GM04504 (cell line): ENCODE measurements around the gene MMS22L.

Source experiments
- DNase-seq: peaks from one replicate; pipeline ENCODE4 v3.0.0-alpha.2; 2012; ENCODE audit warnings: low read depth

Gene MMS22L

DNA sequence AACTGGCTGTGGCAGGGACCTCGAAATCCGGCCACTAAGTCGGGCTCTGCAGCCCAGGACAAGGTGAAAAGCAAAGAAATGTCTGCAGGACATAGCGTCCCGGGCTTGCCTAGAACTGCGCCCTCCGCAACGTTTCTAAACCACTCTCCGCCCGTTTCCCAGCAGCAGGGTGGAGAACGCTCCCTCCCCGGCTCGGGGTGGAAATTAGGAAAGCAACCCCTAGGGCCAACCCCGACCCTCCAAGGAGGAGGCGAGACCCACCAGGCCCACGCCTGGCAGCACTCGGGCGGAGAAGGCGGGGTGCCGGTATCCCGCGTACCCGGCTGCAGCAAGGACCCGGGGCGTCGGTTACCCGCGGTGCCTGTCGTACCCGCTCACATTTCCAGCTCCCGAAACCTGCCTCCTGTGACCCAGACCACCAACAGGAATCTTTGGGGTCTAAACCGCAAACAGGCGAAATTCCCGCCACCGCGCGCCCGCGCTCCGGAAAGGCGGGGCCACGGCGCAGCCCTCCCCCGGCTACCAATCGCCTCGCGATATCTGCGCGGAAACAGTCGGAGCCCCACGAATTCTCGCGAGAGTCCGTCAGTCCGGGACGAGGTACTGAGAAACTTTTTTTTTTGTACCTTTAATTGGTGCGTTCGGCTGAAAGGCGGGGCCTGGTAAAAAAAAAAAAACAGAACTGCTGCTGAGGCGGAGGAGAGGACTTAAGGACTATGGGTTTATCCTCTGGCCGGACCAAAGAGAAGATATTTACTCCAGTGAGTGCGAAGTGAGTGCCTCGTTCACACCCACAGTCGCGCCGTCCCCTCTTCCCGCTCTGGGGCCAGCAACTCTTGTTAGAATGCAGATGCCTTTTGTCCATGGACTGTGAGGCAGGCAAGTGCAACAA lies at the start of gene MMS22L:
Gene MMS22L (minus strand): TSS at position 491 of the 892 bp plus-strand sequence. CDS start 739 bp downstream, outside the sequence.
- DNase-seq: peak; percentile 90

GRCh38 chr6:97322811-97323210 lies 39.8 kb upstream of the MMS22L start:
- DNase-seq: peak; percentile 36

DNA sequence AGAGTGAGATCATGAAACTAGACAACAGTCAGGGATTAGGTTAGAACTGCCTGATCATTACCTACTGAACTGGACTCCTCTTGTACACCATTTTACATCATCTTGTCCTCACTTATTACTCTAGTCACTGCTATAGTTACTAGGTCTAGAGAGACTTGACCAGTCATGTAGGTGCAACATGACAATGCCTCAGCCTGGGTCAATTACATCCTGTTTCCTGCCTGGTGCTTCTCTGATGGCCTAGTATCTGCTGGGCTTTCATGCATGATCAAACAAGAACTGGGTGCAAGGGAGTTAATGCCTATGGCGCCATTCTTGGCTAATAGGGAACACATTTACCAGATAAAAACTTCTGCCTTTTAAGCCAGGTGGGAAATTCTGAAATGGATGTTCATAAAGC lies 39.2 kb upstream of the MMS22L start:
- no peak for DNase-seq

DNA sequence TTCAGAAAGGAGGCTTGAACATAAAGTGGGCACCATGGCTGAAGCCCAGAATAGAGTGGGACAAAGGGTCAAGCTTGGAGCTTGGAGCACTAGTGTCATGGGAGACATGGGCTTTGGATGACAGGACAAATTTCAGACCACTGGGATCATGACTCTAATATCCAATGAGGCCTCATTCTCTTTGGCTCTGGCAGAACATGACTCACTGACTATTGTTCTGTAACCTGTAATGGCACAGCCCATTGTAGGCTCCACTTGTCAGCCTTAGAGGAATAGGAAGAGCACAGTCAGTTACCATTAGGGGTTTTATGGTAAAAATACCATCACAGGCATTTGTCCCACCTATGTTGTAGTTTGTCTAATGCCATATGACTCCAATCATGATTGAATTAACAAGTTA lies 34.0 kb upstream of the MMS22L start:
- DNase-seq: no peak

DNA sequence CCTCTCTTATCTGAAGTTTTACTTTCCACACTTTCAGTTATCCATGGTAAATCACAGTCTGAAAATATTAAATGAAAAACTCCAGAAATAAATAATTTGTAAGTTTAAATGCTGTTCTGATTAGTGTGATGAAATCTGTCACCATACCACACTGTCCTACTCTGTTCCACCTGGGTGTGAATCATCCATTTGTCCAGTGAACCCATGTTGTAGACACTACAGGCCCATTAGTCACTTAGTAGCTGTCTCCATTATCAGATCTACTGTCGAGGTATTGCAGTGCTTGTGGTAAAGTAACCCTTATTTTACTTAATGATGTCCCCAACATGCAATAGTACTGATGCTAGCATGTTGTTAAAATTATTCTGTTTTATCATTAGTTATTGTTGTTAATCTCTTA lies 29.2 kb upstream of the MMS22L start:
- no peak for DNase-seq

GRCh38 chr6:97306544-97307320 lies 23.7 kb upstream of the MMS22L start:
- DNase-seq: no peak

DNA sequence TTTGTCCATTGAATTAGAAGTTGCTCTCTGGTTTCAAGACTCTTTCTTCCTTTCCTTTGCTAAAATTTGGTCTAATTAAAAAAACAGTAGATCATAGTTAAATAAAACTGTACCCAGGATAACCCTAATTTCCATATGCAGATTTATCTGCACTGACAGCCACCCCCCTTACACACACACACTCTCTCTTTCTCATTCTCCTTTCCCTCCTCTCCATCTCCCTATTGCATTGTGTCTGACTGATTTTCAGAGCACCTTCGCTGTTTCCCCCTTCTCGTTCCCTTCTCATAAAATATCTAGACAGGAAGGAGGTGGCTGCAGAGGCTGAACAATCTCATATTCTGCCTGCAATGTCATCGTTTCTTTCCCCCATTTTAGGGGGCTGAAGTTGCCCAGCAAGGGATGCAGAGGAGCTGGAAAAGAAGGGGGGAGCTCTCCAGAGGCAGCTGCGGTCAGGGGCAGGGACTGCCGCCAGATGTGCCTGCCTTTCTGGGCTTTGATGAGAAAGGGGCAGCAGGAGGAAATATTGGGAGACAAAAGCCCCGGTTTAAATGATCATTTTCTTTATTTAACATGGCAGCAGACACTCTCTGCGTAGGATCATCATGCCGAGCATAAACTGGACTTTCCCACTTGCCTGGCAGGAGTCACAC lies 22.5 kb upstream of the MMS22L start:
- DNase-seq: no peak

- no peak for DNase-seq
Measured at GRCh38 chr6:97304701-97305100, 21.7 kb upstream of the MMS22L start.

GRCh38 chr6:97294451-97294850 lies 11.4 kb upstream of the MMS22L start:
- DNase-seq: peak; percentile 40

DNA sequence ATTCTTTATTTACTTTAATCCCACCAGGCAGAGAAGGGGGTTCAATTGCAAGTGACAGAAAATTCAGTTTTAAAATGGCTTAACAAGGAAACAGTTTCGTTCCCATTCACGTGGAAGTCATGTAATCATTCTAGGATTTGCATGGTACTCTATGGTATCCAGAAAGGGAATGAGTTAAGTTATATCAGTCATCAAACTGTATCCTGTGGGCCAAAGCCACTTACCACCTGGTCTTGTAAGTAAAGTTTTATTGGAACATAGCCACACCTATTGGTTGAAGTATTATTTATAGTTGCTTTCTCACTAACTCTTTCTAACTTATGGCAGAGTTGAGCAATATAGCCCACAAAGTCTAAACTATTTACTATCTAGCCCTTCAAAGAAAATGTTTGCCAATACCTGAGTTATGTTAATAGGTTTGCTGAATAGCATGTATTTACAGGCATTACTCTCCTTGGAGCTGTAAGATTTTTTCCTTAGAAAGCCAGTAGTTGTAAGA lies 10.2 kb upstream of the MMS22L start:
- no peak for DNase-seq

DNA sequence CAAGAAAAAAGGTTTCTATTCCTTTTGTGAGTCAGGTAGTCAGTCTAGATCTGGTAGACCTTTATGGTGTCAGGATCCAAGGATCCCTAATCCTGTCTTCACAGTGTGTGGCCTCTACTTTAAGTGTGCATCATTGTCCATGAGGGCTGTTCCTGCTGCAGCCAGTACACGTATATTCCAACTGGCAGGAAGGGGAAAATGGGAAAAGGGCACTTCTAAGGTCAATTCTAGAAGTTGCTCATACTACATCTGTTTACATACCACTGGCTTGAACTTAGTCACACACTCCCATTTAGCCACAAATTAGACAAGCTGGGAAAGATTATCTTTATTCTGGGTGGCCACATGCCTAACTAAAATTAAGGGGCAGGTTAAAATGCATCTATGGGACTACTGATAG lies 9.7 kb upstream of the MMS22L start:
- no peak for DNase-seq

DNA sequence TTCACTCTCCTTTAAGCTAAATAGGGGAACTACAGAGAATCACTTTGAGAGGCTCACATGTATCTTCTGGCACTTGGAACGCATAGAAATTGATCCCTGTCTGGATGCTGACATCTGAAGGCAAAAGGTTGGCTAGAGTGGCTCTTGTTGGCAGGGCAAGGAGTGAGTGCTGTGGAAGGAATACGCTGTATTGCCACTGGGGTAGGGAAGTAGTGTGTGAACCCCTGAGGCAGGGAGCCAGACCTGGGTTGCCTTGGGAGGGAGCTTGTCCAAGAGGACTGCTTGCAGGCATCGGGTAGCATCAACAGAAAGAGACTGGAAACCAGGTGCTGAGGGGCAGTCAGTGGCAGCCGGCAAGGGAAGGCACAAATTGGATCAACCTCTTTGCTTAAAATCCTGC lies 8.9 kb upstream of the MMS22L start:
- DNase-seq: no peak

DNA sequence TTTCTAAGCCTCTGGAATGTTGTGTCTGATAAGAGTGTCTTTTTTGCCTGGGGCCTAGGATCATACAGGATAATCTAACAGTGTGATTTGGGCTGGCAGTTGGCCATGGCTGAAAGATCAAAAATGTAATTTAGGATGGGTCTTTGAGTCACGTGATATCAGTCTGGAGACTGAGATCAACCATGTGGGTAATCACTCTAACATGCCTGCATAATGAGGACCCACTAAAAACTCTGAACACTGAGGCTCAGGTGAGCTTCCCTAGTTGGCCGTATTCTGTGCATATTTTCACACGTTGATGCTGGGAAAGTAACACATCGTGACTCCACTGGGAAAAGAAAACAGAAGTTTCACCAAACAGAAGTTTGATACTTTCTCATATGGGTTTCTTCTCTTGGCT lies 6.3 kb upstream of the MMS22L start:
- no peak for DNase-seq

GRCh38 chr6:97288188-97288587 lies 5.2 kb upstream of the MMS22L start:
- no peak for DNase-seq

DNA sequence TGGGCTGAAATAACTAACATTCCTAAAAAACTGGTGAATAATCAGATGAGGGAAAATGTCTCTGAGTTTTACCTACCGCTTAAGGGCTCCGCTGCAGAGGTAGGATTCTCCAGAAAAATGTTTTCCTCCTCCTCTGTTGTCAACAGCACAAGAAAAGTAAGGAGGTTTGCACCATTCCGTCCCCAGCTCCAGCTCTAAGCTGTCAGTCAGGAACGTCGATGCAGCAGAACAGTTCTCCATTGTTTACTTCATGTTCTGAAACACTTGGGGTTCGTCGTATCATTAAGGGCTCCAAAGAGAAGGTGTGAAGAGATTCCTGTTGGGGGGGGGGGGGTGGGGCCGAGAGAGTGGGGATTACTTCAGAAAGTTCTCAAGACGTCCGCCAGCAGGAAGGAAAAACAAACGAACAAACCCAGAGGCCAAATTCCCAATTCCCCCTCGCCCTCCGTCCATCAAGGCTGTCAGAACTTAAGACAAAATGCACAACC lies 734 bp downstream of the MMS22L start:
- DNase-seq: no peak

DNA sequence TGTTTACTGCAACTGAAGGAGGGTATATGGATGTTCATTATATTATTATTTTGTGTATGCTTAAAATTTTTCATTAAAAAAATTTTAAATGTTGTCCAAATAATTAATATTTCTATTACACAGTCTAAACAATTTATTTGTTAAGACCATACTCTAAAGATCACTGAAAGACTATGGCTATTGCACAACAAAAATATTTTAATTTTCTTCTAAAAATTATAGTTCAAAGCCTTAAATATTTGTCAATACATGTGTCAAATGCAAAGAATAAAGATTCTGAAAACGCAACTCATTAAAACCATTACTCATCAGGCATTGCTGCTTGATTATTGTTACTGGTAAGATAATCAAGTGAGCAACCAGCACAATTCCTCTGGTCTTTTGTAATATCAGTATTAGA lies 2.2 kb downstream of the MMS22L start:
- no peak for DNase-seq

- no peak for DNase-seq
Measured at GRCh38 chr6:97275804-97276203, 7.2 kb downstream of the MMS22L start.

GRCh38 chr6:97269821-97270220 lies 13.2 kb downstream of the MMS22L start:
- no peak for DNase-seq

GRCh38 chr6:97262676-97263075 lies 20.3 kb downstream of the MMS22L start:
- no peak for DNase-seq

GRCh38 chr6:97246842-97247241 lies 36.2 kb downstream of the MMS22L start:
- DNase-seq: no peak

- peak; percentile 11 for DNase-seq
Measured at GRCh38 chr6:97240222-97240621, 42.8 kb downstream of the MMS22L start.

- DNase-seq: no peak
Measured at GRCh38 chr6:97231911-97232310, 51.1 kb downstream of the MMS22L start.
